Measurements from ENCODE around the gene BARHL1. TPM values are rescaled to one million over a fixed set of nuclear protein-coding genes. Genes with fewer than 3 reads are reported as not detected.

BARHL1 gene
- total RNA-seq, 2 experiments from 2014 or later, result not detected

DNA sequence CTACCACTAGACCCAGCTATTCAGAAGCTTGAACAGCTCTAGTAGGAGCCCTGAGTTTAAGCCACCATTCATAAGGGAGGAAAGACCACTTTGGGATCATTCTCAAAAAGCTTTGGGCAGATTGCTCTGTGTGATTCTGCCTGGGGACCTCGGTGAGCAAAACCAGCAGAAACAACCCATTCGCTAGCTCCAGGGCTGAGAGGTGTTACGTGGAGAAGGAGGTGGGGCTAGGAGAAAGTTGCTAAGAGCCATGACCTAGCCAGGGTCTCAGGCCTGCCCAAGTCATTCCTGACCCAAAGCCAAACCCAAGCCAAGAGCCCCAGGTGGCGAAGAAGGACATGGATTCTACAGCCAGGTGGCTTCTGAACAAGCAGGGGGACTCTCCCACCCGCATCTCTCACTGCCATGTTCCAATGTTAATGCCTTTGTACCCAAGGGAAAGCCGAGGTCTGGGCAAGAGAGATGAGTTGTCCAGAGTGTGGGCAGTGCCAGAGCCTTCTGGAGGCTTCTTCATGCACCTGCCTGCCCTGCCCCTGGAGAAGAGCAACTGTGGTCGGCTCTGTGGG, 4.0 kb upstream of the BARHL1 start:
- Mint-ChIP-seq H3K36me3 (ENCODE audit: low read depth) (no peaks in the 10 kb centered on the region), H3K27me3 (peaks cover 71% of the 10 kb centered on the region), H3K9me3 (no peaks in the 10 kb centered on the region), H3K4me3 (no peak overlapping the region), H3K27ac (no peak overlapping the region), H3K4me1 (ENCODE audit: low read depth) (peaks cover 10% of the 10 kb centered on the region)
- DNase-seq, result no peak
- ChIA-PET CTCF (interaction anchor here (1.3 to 2.6 kb wide), 4 partner anchors 71 to 168 kb away, joined by 3 to 9 read pairs (median 4); partner anchors contain the start of gene CFAP77), POLR2A (no interaction called here)
- intact Hi-C loops (cut with micrococcal nuclease), result loop anchor here (5.0 kb wide), 1 partner anchor 71 kb away; no protein-coding TSS in a partner anchor
- TF ChIP-seq, protein P1, sequence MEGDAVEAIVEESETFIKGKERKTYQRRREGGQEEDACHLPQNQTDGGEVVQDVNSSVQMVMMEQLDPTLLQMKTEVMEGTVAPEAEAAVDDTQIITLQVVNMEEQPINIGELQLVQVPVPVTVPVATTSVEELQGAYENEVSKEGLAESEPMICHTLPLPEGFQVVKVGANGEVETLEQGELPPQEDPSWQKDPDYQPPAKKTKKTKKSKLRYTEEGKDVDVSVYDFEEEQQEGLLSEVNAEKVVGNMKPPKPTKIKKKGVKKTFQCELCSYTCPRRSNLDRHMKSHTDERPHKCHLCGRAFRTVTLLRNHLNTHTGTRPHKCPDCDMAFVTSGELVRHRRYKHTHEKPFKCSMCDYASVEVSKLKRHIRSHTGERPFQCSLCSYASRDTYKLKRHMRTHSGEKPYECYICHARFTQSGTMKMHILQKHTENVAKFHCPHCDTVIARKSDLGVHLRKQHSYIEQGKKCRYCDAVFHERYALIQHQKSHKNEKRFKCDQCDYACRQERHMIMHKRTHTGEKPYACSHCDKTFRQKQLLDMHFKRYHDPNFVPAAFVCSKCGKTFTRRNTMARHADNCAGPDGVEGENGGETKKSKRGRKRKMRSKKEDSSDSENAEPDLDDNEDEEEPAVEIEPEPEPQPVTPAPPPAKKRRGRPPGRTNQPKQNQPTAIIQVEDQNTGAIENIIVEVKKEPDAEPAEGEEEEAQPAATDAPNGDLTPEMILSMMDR (IDR thresholded peaks at IDR 0.05), result no peak
- ATAC-seq, result no peak

DNA sequence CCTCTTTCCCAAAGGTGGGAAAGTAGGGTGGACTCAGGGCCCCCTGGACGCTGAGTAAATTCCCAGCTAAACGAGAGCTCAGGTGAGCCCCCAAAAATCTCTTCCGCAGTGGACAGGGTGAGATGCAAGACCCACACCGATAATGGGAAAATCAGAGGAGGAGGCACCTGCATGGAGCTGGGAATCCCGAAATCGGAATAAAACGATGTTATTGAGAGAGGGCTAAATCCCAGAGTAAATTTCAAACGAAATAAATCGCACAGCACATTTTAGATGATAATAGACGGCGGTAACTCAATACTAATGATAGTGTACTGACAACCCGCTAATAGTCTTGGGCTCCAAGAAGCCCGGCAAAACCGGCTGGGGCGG, 3.0 kb upstream of the BARHL1 start:
- no peaks in the 10 kb centered on the region for H3K36me3 Mint-ChIP-seq (ENCODE audit: low read depth)
- TF ChIP-seq, protein P1 (IDR thresholded peaks at IDR 0.05), result no peak
- peaks cover 10% of the 10 kb centered on the region for H3K4me1 Mint-ChIP-seq (ENCODE audit: low read depth)
- no peak for DNase-seq
- no peak overlapping the region for H3K4me3 Mint-ChIP-seq
- CTCF ChIA-PET, result interaction anchor here (1.2 to 2.6 kb wide), 2 partner anchors 167 to 169 kb away, joined by 3 to 9 read pairs; partner anchors contain the start of gene CFAP77
- no peak overlapping the region for H3K27ac Mint-ChIP-seq
- intact Hi-C loops (cut with micrococcal nuclease), result loop anchor here (5.0 kb wide), 1 partner anchor 72 kb away; no protein-coding TSS in a partner anchor
- POLR2A ChIA-PET, result no interaction called here
- no peaks in the 10 kb centered on the region for H3K9me3 Mint-ChIP-seq
- peaks cover 75% of the 10 kb centered on the region for H3K27me3 Mint-ChIP-seq
- no peak for ATAC-seq

DNA sequence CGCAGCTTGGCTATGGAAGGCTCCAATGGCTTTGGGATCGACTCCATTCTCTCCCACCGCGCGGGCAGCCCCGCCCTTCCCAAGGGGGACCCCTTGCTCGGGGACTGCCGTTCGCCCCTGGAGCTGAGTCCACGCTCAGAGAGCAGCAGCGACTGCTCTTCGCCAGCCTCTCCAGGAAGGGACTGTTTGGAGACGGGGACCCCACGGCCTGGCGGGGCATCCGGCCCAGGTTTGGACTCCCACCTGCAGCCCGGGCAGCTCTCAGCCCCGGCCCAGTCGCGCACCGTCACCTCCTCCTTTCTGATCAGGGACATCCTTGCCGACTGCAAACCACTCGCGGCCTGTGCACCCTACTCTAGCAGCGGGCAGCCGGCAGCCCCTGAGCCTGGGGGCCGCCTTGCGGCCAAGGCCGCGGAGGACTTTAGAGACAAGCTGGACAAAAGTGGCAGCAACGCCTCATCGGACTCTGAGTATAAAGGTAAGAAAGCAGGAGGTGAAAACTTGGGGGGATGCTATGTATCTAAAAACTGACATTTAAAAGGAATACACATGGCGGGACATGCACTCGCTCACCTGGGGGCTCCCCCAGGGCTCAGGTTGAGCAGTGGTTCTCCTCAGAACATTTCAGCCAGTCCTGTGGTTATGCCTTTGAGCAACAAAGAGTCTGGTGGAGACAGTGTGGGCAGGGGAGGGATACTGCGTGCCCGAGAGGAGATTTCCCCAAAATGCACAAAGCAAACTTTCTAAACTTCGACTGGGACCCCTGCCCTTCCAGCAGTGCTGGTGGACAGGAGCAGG, 579 bp downstream of the BARHL1 start:
- Mint-ChIP-seq H3K27ac (no peak overlapping the region), H3K36me3 (ENCODE audit: low read depth) (no peaks in the 10 kb centered on the region), H3K9me3 (no peaks in the 10 kb centered on the region), H3K4me3 (no peak overlapping the region), H3K4me1 (ENCODE audit: low read depth) (peaks cover 10% of the 10 kb centered on the region), H3K27me3 (peaks cover 78% of the 10 kb centered on the region)
- DNase-seq (no peak), ATAC-seq (no peak)
- TF ChIP-seq, protein P1 (IDR thresholded peaks at IDR 0.05), result no peak
- ChIA-PET CTCF (interaction anchor here (1.2 to 1.3 kb wide), 2 partner anchors 8 to 9 kb away, joined by 3 read pairs; no protein-coding TSS in a partner anchor), POLR2A (interaction anchor here (0.6 kb wide), 1 partner anchor 186 kb away, joined by 3 read pairs; no protein-coding TSS in a partner anchor)
- intact Hi-C loops (cut with micrococcal nuclease), result no loop called here

DNA sequence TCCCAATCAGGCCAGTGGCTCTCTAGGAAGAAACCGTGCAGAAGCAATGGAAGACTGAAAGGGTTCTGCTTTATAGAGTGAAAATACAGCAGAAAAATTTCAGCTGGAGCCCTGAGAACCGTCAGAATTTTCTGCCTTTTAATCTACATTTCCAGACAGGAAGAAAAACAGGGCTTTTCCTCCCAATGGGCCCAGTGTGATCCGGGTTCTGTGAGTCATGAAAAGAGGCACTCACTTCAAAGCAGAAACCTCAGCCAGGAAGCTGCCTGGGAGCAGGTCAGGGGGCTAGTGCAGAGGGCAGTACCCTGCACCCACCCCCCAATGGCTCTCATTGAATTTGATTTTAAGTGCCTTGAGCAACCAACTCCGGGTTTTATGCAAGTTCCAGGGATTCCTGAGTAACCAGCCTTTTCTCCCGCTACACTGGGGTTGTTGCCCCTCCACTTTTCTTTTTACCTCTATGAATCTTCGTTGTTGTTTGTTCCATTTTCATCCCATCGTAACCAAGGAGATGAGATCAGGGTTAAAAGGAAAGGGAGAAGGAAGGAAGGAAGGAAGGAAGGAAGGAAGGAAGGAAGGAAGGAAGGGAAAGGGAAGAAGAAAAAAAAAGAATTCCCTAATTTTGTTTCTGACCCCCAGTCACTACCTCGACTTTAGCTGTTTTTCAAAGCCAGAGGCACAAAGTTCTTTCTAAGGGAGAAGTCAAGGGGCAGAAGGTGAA, 1.3 kb downstream of the BARHL1 start:
- CTCF ChIA-PET, result interaction anchor here (0.8 to 1.3 kb wide), 3 partner anchors 9 to 172 kb away, joined by 3 read pairs; no protein-coding TSS in a partner anchor
- H3K27me3 Mint-ChIP-seq, result peaks cover 78% of the 10 kb centered on the region
- POLR2A ChIA-PET, result no interaction called here

More for the DNA sequence above, 1.3 kb downstream of the BARHL1 start:
- Mint-ChIP-seq H3K9me3 (no peaks in the 10 kb centered on the region), H3K4me3 (no peak overlapping the region), H3K36me3 (ENCODE audit: low read depth) (no peaks in the 10 kb centered on the region), H3K27ac (no peak overlapping the region), H3K4me1 (ENCODE audit: low read depth) (peaks cover 10% of the 10 kb centered on the region)
- intact Hi-C loops (cut with micrococcal nuclease), result no loop called here
- no peak for DNase-seq
- TF ChIP-seq, protein P1 (IDR thresholded peaks at IDR 0.05), result no peak
- ATAC-seq, result no peak
